ENCODE data around the gene LCK. TPM values are rescaled to one million over a fixed set of nuclear protein-coding genes. Genes with fewer than 3 reads are reported as not detected.
A peak's percentile ranks its signal among the peaks of the same experiment; 100 is the strongest.

LCK gene
- total RNA-seq, 1 experiment from 2014 or later = 0.57 TPM

- no peaks in the 10 kb centered on the region for H3K9me3 ChIP-seq (ENCODE audit: control insufficient read depth, insufficient read depth, low read depth, low read length)
- in situ Hi-C loops (cut with HindIII; ENCODE audit: low pct_unique_long_range_greater_than_20kb, low sequenced_read_pairs) (no loop called here), intact Hi-C loops (cut with micrococcal nuclease; ENCODE audit: unreplicated experiment) (no loop called here)
- TF ChIP-seq POLR2AphosphoS5 (IDR thresholded peaks at IDR 0.05; ENCODE audit: low read depth, low read length) = no peak; the same call in none of the 2 replicates
- no peak for TF ChIP-seq TCF7L2 (IDR thresholded peaks at IDR 0.05; ENCODE audit: low read depth, low read length)
- no TSS peak for BruUV-seq (replicated peaks)
- POLR2A ChIA-PET = no interaction called here
- ATAC-seq = no peak
- H3K4me1 ChIP-seq (ENCODE audit: control insufficient read depth, insufficient read depth, low read length) = no peaks in the 10 kb centered on the region
- no peaks in the 10 kb centered on the region for H3K27me3 ChIP-seq (ENCODE audit: control insufficient read depth, insufficient read depth, low read length)
- DNase-seq (ENCODE audit: low read depth, low spot score) = no peak
- CTCF ChIA-PET = no interaction called here
- H3K36me3 ChIP-seq (ENCODE audit: control insufficient read depth, insufficient read depth, low read length) = peaks cover 7% of the 10 kb centered on the region
- no peak overlapping the region for H3K27ac ChIP-seq (ENCODE audit: low read length)
- no peak overlapping the region for H3K4me3 ChIP-seq (ENCODE audit: low read depth in 2 of 2, low read length in 2 of 2)
Observed at GRCh38 chr1:32232558-32233304, 18.3 kb upstream of the LCK start.

- intact Hi-C loops (cut with micrococcal nuclease; ENCODE audit: unreplicated experiment) (no loop called here), in situ Hi-C loops (cut with HindIII; ENCODE audit: low pct_unique_long_range_greater_than_20kb, low sequenced_read_pairs) (no loop called here)
- no peaks in the 10 kb centered on the region for H3K27me3 ChIP-seq (ENCODE audit: control insufficient read depth, insufficient read depth, low read length)
- POLR2A ChIA-PET = no interaction called here
- peaks cover 1% of the 10 kb centered on the region; the same call in 1 of the 2 replicates for H3K4me1 ChIP-seq (ENCODE audit: control insufficient read depth, insufficient read depth, low read length)
- TF ChIP-seq SIN3A (IDR thresholded peaks at IDR 0.05; ENCODE audit: borderline replicate concordance, insufficient read depth, low read depth, low read length) (no peak), REST (IDR thresholded peaks at IDR 0.05; ENCODE audit: insufficient read depth in 1 of 2, low read depth in 2 of 2, low read length in 1 of 2) (no peak), POLR2AphosphoS5 (IDR thresholded peaks at IDR 0.05; ENCODE audit: low read depth, low read length) (no peak), CTCF (IDR thresholded peaks at IDR 0.05) (no peak), TCF7L2 (IDR thresholded peaks at IDR 0.05; ENCODE audit: low read depth, low read length) (no peak)
- no TSS peak for BruUV-seq (replicated peaks)
- H3K9me3 ChIP-seq (ENCODE audit: control insufficient read depth, insufficient read depth, low read depth, low read length) = no peaks in the 10 kb centered on the region
- CTCF ChIA-PET = interaction anchor here (0.6 kb wide), 1 partner anchor 12 kb away, joined by 6 read pairs; the partner anchor contains the start of gene FAM167B
- H3K36me3 ChIP-seq (ENCODE audit: control insufficient read depth, insufficient read depth, low read length) = peaks cover 3% of the 10 kb centered on the region
- ATAC-seq (0 out of 2 replicates have a peak, but pooled peaks have one; percentile 19), DNase-seq (ENCODE audit: low read depth, low spot score) (no peak)
- no peak overlapping the region for H3K4me3 ChIP-seq (ENCODE audit: low read depth in 2 of 2, low read length in 2 of 2)
- H3K27ac ChIP-seq (ENCODE audit: low read length) = no peak overlapping the region
Observed at GRCh38 chr1:32234792-32235191, 16.3 kb upstream of the LCK start.

- ATAC-seq = no peak
- TF ChIP-seq POLR2AphosphoS5 (IDR thresholded peaks at IDR 0.05; ENCODE audit: low read depth, low read length) (no peak), REST (IDR thresholded peaks at IDR 0.05; ENCODE audit: insufficient read depth in 1 of 2, low read depth in 2 of 2, low read length in 1 of 2) (no peak)
- H3K36me3 ChIP-seq (ENCODE audit: control insufficient read depth, insufficient read depth, low read length) = no peaks in the 10 kb centered on the region
- CTCF ChIA-PET = interaction anchor here (0.8 kb wide), 1 partner anchor 57 kb away, joined by 3 read pairs; no protein-coding TSS in a partner anchor
- no peak for DNase-seq (ENCODE audit: low read depth, low spot score)
- H3K27ac ChIP-seq (ENCODE audit: low read length) = no peak overlapping the region
- H3K4me3 ChIP-seq (ENCODE audit: low read depth in 2 of 2, low read length in 2 of 2) = no peak overlapping the region
- no TSS peak for BruUV-seq (replicated peaks)
- peaks cover 12% of the 10 kb centered on the region for H3K4me1 ChIP-seq (ENCODE audit: control insufficient read depth, insufficient read depth, low read length)
- intact Hi-C loops (cut with micrococcal nuclease; ENCODE audit: unreplicated experiment) = no loop called here
- no peaks in the 10 kb centered on the region for H3K9me3 ChIP-seq (ENCODE audit: control insufficient read depth, insufficient read depth, low read depth, low read length)
- in situ Hi-C loops (cut with HindIII; ENCODE audit: low pct_unique_long_range_greater_than_20kb, low sequenced_read_pairs) = no loop called here
- H3K27me3 ChIP-seq (ENCODE audit: control insufficient read depth, insufficient read depth, low read length) = no peaks in the 10 kb centered on the region
- POLR2A ChIA-PET = interaction anchor here (0.5 kb wide), 1 partner anchor 82 kb away, joined by 3 read pairs; no protein-coding TSS in a partner anchor
Observed at GRCh38 chr1:32239337-32239736, 11.7 kb upstream of the LCK start.

Data from Panc1 (cell line).